HepG2 (cell line): Measurements from ENCODE around the gene HERC6. TPM values are rescaled to one million over a fixed set of nuclear protein-coding genes. Genes with fewer than 3 reads are reported as not detected.

Experiments used
- ARNTL ChIP-seq: sonication (generic); formaldehyde crosslinking; IDR thresholded peaks from 2 replicates; pipeline ENCODE4 v1.4.0; 2020; ENCODE audit warnings: mild to moderate bottlenecking, missing genetic modification reagents
- BHLHE40 ChIP-seq: IDR thresholded peaks from 2 replicates; pipeline ENCODE4 v1.6.1; 2011; ENCODE audit warnings: low read length, improper control_type of control experiment
- CCDC6 ChIP-seq: sonication (generic); formaldehyde crosslinking; IDR thresholded peaks from 2 replicates; pipeline ENCODE4 v1.8.1; 2022; ENCODE audit warnings: mild to moderate bottlenecking, missing genetic modification reagents, moderate library complexity
- DPF2 ChIP-seq: sonication (generic); formaldehyde crosslinking; IDR thresholded peaks from 2 replicates; pipeline ENCODE4 v1.4.0; 2020; ENCODE audit warnings: mild to moderate bottlenecking, low read depth, missing genetic modification reagents, borderline replicate concordance
- HOMEZ ChIP-seq: IDR thresholded peaks from 2 replicates; pipeline ENCODE4 v1.6.1; 2016; ENCODE audit warnings: low read depth
- HOXA5 ChIP-seq: sonication (generic); formaldehyde crosslinking; IDR thresholded peaks from 2 replicates; pipeline ENCODE4 v1.4.0; 2020; ENCODE audit warnings: missing genetic modification reagents
- IKZF5 ChIP-seq: IDR thresholded peaks from 2 replicates; pipeline ENCODE4 v1.6.1; 2018; ENCODE audit warnings: missing genetic modification reagents, mild to moderate bottlenecking, missing compliant biosample characterization
- KDM5B ChIP-seq: sonication (generic); formaldehyde crosslinking; IDR thresholded peaks from 2 replicates; pipeline ENCODE4 v1.4.0; 2020; ENCODE audit warnings: missing genetic modification reagents, mild to moderate bottlenecking, borderline replicate concordance
- NCOA2 ChIP-seq: sonication (generic); formaldehyde crosslinking; IDR thresholded peaks from 2 replicates; pipeline ENCODE4 v1.8.0; 2022; ENCODE audit warnings: inconsistent platforms
- PPARG ChIP-seq: conservative IDR thresholded peaks from 2 replicates; pipeline ENCODE4 v1.6.1; 2016; ENCODE audit warnings: missing biosample characterization, missing genetic modification reagents
- SETDB1 ChIP-seq: sonication (generic); formaldehyde crosslinking; IDR thresholded peaks from 2 replicates; pipeline ENCODE4 v1.5.1; 2020; ENCODE audit warnings: missing genetic modification reagents, mild to moderate bottlenecking, borderline replicate concordance
- SP5 ChIP-seq: IDR thresholded peaks from 2 replicates; pipeline ENCODE4 v1.6.1; 2016; ENCODE audit warnings: low read depth, borderline replicate concordance
- WIZ ChIP-seq: sonication (generic); formaldehyde crosslinking; IDR thresholded peaks from 2 replicates; pipeline ENCODE4 v1.5.1; 2020; ENCODE audit warnings: mild to moderate bottlenecking, missing genetic modification reagents
- ZBTB7B ChIP-seq: sonication (generic); formaldehyde crosslinking; IDR thresholded peaks from 2 replicates; pipeline ENCODE4 v1.4.0; 2020; ENCODE audit warnings: missing genetic modification reagents
- ZHX1 ChIP-seq: sonication (generic); formaldehyde crosslinking; IDR thresholded peaks from 2 replicates; pipeline ENCODE4 v1.8.1; 2022; ENCODE audit warnings: low read depth, mild to moderate bottlenecking, missing genetic modification reagents
- ZNF350 ChIP-seq: sonication (generic); formaldehyde crosslinking; IDR thresholded peaks from 2 replicates; pipeline ENCODE4 v1.4.0; 2020; ENCODE audit warnings: mild to moderate bottlenecking, low read depth, missing genetic modification reagents, borderline replicate concordance
- ZNF547 ChIP-seq: sonication (generic); formaldehyde crosslinking; IDR thresholded peaks from 2 replicates; pipeline ENCODE4 v1.5.1; 2020; ENCODE audit warnings: mild to moderate bottlenecking, missing genetic modification reagents
- ZNF572 ChIP-seq: sonication (generic); formaldehyde crosslinking; IDR thresholded peaks from 2 replicates; pipeline ENCODE4 v1.5.1; 2020; ENCODE audit warnings: mild to moderate bottlenecking, missing genetic modification reagents
- ZNF574 ChIP-seq: sonication (generic); formaldehyde crosslinking; IDR thresholded peaks from 2 replicates; pipeline ENCODE4 v1.4.0; 2020; ENCODE audit warnings: missing genetic modification reagents
- ZNF619 ChIP-seq: sonication (generic); formaldehyde crosslinking; IDR thresholded peaks from 2 replicates; pipeline ENCODE4 v1.4.0; 2020; ENCODE audit warnings: mild to moderate bottlenecking, missing genetic modification reagents
- ZNF75D ChIP-seq: sonication (generic); formaldehyde crosslinking; IDR thresholded peaks from 2 replicates; pipeline ENCODE4 v1.8.1; 2023; ENCODE audit warnings: missing genetic modification reagents, mild to moderate bottlenecking, borderline replicate concordance
- polyA plus RNA-seq, 8 experiments: library from polyadenylated mRNA; depleted of rRNA in 3 of 8; stranded (reverse) in 7 of 8; unstranded in 1 of 8; fragments of >200 nt; fragmentation: Illumina TruSeq in 4 of 8; extraction: Trizol in 4 of 8; gene quantifications; 2 replicates each; pipeline versions ENCODE4 v1.2.1 to v1.2.3, GENCODE V29; 2011 to 2016; ENCODE audit warnings: low read depth in 4 of 8, missing spikeins in 1 of 8, mixed read lengths in 1 of 8; ENCODE audit not compliant: insufficient read depth in 1 of 8
- total RNA-seq, 5 experiments: library from RNA; depleted of rRNA; stranded (reverse); fragments of >200 nt; fragmentation: Illumina TruSeq; extraction: Trizol; gene quantifications; 2 replicates each; pipeline ENCODE4 v1.2.3, GENCODE V29; 2016; ENCODE audit warnings: low read depth in 1 of 5

HERC6 gene
- total and polyA plus RNA-seq, 2 of the 13 experiments (the other 11 are each of a cell fraction or from before 2014, with no cell fraction given): 0.50 to 2.0 TPM

GRCh38 chr4:88456670-88457306, 78.1 kb downstream of the HERC6 start, which contains the start of gene HERC5 (continued):
- TF ChIP-seq HOMEZ (CRISPR knock-in tag) (peak; percentile 43; the same call in 1 of the 2 replicates), ZNF572 (peak; percentile 83; the same call in 1 of the 2 replicates), CCDC6 (CRISPR knock-in tag) (peak; percentile 58; the same call in 1 of the 2 replicates), IKZF5 (CRISPR knock-in tag) (peak; percentile 85), ZHX1 (CRISPR knock-in tag) (peak; percentile 70), WIZ (peak; percentile 44; the same call in 1 of the 2 replicates), DPF2 (CRISPR knock-in tag) (0 out of 2 replicates have a peak, but pooled peaks have one; percentile 29), HOXA5 (CRISPR knock-in tag) (peak; percentile 37; the same call in 1 of the 2 replicates), PPARG (CRISPR knock-in tag) (peak; percentile 75; the same call in 1 of the 2 replicates), ZNF350 (CRISPR knock-in tag) (0 out of 2 replicates have a peak, but pooled peaks have one; percentile 50), KDM5B (CRISPR knock-in tag) (peak; percentile 80), SETDB1 (CRISPR knock-in tag) (no peak), ARNTL (peak; percentile 34; the same call in 1 of the 2 replicates), ZNF547 (CRISPR knock-in tag) (0 out of 2 replicates have a peak, but pooled peaks have one; percentile 36), ZNF574 (peak; percentile 39; the same call in 1 of the 2 replicates), ZNF75D (CRISPR knock-in tag) (no peak), SP5 (CRISPR knock-in tag) (peak; percentile 70; the same call in 1 of the 2 replicates), ZBTB7B (CRISPR knock-in tag) (peak; percentile 49; the same call in 1 of the 2 replicates), ZNF619 (0 out of 2 replicates have a peak, but pooled peaks have one; percentile 0), BHLHE40 (peak; percentile 75), NCOA2 (peak; percentile 17; the same call in 1 of the 2 replicates)
